ENCODE results near the gene CCZ1B. TPM values are rescaled to one million over a fixed set of nuclear protein-coding genes. Genes with fewer than 3 reads are reported as not detected.
"Not testable (repeated sequence)": the region's sequence is repeated elsewhere in the genome, so short reads cannot be mapped to it uniquely, and the experiment has no call there.

Gene CCZ1B
- total RNA-seq, 8 experiments from 2014 or later: 34.8 to 107 (median 55.2) TPM

DNA sequence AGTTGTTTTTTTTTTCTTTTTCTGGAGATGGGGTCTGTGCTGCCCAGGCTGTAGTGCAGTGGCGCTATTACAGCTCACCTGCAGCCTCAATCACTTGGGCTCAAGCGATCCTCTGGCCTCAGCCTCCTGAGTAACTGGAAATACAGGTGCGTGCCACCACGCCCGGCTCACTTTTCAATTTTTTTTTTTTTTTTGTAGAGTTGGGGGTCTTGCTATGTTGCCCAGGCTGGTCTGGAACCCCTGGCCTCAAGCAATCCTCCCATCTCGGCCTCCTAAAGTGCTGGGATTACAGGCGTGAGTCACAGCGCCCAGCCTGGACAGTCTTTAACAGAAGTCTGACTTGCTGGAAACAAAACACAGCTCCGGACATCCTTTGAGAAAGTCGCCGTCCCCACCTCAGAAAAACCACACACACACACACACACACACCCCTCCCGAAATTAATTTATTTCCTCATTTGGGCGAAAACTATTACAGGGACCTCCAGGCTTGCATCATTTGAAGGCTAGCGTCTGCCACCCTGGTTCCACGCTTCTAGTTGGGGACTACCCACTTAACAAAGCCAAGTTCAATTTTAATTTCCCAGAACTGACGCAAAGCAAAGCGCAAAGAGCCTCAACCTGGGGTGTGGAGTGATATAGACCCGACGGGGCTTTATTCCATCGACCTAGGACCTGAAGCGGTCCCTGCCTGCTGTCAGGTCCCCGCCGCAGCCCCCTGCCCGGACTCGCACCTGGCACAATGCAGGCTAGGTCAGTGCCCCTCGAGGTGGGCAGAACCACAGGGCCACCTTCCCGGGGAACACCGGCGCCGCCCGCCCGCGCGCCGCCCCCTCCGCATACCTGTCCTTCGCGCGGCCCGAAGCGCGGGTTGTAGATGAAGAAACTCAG, 594 bp downstream of the CCZ1B start:
- in situ Hi-C loops (cut with MboI; ENCODE audit: low pct_unique_long_range_greater_than_20kb in 2 of 9, low sequenced_read_pairs in 9 of 9, unreplicated experiment in 9 of 9); H3K27ac ChIP-seq; H3K4me1 ChIP-seq (replicated peaks in 1 of 2): not testable (repeated sequence)
- WGBS, 10 experiments: no CpG with 5 or more reads among the region's 42 CpGs
- ATAC-seq (replicated peaks in 6 of 8): peak; percentile 61 to 77 (median 68)
- H3K4me3 ChIP-seq: peak overlapping the region; percentile 24 to 46 (median 33)

DNA sequence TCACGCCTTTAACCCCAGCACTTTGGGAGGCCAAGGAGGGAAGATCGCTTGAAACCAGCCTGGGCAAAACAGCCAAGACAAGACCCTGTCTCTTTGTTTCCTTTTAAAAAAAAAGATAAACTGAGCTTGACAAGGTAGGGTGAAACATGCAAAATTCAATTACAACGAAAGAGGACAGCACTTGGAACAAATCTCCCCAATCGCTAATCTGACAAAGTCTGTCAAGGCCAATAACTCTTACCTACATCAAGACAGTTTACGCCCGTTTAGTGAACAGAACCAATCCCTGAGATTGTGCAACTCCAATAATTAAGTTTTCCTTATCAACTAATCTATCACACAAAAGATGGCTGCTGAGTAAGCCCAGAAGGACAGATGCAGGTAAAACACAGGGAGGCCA, 4.5 kb downstream of the CCZ1B start:
- H3K27ac ChIP-seq; in situ Hi-C loops (cut with MboI; ENCODE audit: low pct_unique_long_range_greater_than_20kb in 2 of 9, low sequenced_read_pairs in 9 of 9, unreplicated experiment in 9 of 9); H3K4me3 ChIP-seq; ATAC-seq (replicated peaks in 6 of 8); H3K4me1 ChIP-seq (replicated peaks in 1 of 2): not testable (repeated sequence)
- WGBS, 10 experiments: 71 to 98% (median 86%) methylated on average over 2 to 5 of the region's 6 CpGs; no CpG with 5 or more reads in 2 of the 10 experiments

DNA sequence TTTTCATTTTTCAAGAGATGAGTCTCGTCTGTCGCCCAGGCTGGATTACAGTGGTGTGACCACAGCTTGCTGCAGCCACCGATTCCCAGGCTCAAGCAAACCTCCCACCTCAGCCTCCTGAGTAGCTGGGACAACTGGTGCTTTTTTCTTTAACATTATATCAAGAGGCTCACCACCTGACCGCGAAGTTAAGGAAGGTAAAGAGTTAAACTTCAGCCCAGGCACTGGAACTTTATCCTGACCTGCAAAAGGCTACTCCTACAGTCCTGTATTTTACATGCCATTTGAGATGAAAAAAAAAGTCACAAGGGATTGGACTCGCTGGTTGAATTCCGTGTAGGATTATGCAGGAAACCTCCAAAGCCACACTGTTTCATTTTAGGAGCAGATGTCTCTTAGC, 10.6 kb downstream of the CCZ1B start:
- peak in 2 of 8 experiments; percentile 34 to 64 for ATAC-seq (replicated peaks in 6 of 8)
- H3K4me1 ChIP-seq (replicated peaks in 1 of 2); in situ Hi-C loops (cut with MboI; ENCODE audit: low pct_unique_long_range_greater_than_20kb in 2 of 9, low sequenced_read_pairs in 9 of 9, unreplicated experiment in 9 of 9); H3K27ac ChIP-seq; H3K4me3 ChIP-seq: not testable (repeated sequence)
- WGBS, 10 experiments: 70 to 80% methylated on average over 1 to 2 of the region's 7 CpGs; no CpG with 5 or more reads in 8 of the 10 experiments

DNA sequence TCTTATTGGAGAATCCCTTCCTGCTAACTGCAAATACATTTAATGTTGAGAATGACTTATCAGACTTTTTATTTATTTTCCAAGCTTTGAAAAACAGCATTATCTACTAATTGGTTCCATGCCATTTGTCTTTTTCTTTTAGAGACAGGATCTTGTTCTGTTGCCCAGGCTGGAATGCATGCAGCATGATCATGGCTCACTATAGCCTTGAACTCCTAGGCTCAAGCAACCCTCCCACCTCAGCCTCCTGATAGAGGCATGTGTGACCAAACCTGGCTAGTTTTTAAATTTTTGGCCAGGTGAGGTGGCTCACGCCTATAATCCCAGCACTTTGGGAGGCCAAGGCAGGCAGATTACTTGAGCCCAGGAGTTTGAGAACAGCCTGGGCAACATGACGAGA, 13.1 kb downstream of the CCZ1B start:
- 100% methylated on average over 1 of the region's 2 CpGs; no CpG with 5 or more reads in 7 of the 10 experiments for WGBS, 10 experiments

DNA sequence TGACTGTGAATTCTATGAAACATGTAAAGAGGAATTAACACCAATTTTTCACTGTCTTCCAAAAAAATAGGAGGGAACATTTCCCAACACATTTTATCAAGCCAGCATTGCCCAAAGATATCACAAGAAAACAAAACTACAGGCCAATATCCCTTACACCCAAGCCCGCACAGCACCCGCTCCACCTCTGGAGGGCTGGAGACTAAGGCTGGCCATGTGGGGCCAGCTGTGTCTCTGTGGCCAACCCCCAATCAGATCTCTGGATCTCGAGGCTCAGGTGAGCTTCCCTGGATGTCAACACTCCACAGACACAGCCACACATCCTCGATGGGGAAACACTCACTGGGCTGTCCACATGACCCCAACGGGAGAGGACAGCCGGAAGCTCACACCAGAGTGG, 18.1 kb downstream of the CCZ1B start:
- not testable (repeated sequence) for ATAC-seq (replicated peaks in 6 of 8); H3K4me3 ChIP-seq

More for the DNA sequence above, 13.1 kb downstream of the CCZ1B start:
- H3K4me3 ChIP-seq; ATAC-seq (replicated peaks in 6 of 8); in situ Hi-C loops (cut with MboI; ENCODE audit: low pct_unique_long_range_greater_than_20kb in 2 of 9, low sequenced_read_pairs in 9 of 9, unreplicated experiment in 9 of 9); H3K4me1 ChIP-seq (replicated peaks in 1 of 2); H3K27ac ChIP-seq: not testable (repeated sequence)

DNA sequence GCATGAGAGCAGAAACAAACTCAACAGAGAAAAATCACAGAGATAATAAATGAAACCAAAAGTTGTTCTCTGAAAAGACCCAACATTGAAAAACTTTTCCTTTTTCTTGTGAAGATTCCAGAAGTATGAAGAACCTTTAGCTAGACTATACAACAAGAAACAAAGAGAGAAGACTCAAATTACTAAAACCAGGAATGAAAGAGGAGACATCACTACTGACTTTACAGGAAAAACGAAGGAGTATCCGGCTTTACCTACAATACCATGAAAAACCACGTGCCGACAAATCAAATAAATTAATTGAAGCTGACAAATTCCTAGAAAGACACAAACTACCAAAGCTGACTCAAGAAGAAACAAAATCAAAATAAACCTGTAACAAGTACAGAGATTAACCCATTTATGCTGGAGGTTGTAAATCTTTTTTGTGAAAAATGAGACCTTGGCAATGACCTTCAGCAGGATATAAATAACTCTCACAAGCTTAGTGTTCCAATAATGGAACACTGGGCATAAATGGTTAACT, 18.6 kb downstream of the CCZ1B start:
- in situ Hi-C loops (cut with MboI; ENCODE audit: low pct_unique_long_range_greater_than_20kb in 2 of 9, low sequenced_read_pairs in 9 of 9, unreplicated experiment in 9 of 9); H3K27ac ChIP-seq; H3K4me1 ChIP-seq (replicated peaks in 1 of 2); H3K4me3 ChIP-seq; ATAC-seq (replicated peaks in 6 of 8): not testable (repeated sequence)
- whole genome bisulfite sequencing, 10 experiments: no CpG with 5 or more reads among the region's 4 CpGs

More for the DNA sequence above, 18.1 kb downstream of the CCZ1B start:
- no CpG with 5 or more reads among the region's 6 CpGs for WGBS, 10 experiments
- in situ Hi-C loops (cut with MboI; ENCODE audit: low pct_unique_long_range_greater_than_20kb in 2 of 9, low sequenced_read_pairs in 9 of 9, unreplicated experiment in 9 of 9); H3K27ac ChIP-seq; H3K4me1 ChIP-seq (replicated peaks in 1 of 2): not testable (repeated sequence)

DNA sequence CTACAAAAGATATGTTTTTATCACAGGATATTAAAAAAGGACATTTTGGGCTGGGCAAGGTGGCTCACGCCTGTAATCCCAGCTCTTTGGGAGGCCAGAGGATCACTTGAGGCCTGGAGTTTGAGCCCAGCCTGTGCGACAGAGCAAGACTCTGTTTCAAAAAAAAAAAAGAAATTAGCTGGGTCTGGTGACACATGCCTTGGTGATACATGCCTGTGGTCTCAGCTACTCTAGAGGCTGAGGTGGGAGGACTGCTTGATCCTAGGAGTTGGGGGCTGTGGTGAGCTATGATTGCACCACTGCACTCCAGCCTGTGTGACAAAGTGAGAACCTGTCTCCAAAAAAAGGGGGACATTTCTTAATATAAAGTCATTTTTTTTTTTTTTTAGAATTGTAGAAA, 25.7 kb downstream of the CCZ1B start:
- H3K4me1 ChIP-seq (replicated peaks in 1 of 2); ATAC-seq (replicated peaks in 6 of 8); in situ Hi-C loops (cut with MboI; ENCODE audit: low pct_unique_long_range_greater_than_20kb in 2 of 9, low sequenced_read_pairs in 9 of 9, unreplicated experiment in 9 of 9); H3K4me3 ChIP-seq; H3K27ac ChIP-seq: not testable (repeated sequence)
- WGBS, 10 experiments: no CpG with 5 or more reads among the region's 2 CpGs

DNA sequence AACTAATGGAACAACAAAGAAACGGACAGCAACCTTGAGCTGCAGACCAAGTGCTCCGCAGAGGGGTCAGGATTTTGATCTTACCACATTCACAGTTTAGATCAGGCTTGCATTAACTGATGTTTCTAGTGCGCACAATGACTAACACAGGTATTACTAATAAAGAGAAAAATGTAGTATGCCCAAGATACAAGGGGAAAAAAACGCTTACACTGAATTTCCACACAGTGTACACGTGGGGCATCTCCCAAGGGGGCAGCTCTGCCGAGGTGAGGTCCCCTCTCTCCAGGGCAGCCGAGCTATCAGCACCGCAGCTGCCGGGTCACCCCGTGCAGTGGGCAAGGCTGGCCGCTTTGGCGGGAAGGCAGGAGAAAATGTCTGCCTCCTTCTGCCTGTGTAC, 26.2 kb downstream of the CCZ1B start:
- in situ Hi-C loops (cut with MboI; ENCODE audit: low pct_unique_long_range_greater_than_20kb in 2 of 9, low sequenced_read_pairs in 9 of 9, unreplicated experiment in 9 of 9); H3K4me1 ChIP-seq (replicated peaks in 1 of 2); ATAC-seq (replicated peaks in 6 of 8); H3K4me3 ChIP-seq; H3K27ac ChIP-seq: not testable (repeated sequence)
- WGBS, 10 experiments: no CpG with 5 or more reads among the region's 12 CpGs

DNA sequence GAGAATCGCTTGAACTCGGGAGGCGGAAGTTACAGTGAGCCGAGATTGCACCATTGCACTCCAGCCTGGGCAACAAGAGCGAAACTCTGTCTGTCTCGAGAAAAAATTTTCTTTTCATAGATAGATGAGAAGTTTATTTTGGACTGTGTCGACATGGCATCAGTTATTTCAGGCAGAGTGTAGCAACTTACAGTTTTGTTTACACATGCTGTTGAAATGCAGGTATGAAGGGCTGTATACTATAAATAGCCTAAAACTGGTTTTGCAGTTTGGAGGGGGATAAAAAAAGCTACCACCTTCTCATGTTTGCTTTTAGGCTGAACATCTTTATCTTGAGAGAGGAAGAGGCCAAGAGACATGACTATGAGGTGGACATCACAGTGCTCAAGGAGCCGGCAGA, 28.0 kb downstream of the CCZ1B start:
- H3K4me1 ChIP-seq (replicated peaks in 1 of 2); ATAC-seq (replicated peaks in 6 of 8); in situ Hi-C loops (cut with MboI; ENCODE audit: low pct_unique_long_range_greater_than_20kb in 2 of 9, low sequenced_read_pairs in 9 of 9, unreplicated experiment in 9 of 9); H3K27ac ChIP-seq; H3K4me3 ChIP-seq: not testable (repeated sequence)
- WGBS, 10 experiments: no CpG with 5 or more reads among the region's 8 CpGs

DNA sequence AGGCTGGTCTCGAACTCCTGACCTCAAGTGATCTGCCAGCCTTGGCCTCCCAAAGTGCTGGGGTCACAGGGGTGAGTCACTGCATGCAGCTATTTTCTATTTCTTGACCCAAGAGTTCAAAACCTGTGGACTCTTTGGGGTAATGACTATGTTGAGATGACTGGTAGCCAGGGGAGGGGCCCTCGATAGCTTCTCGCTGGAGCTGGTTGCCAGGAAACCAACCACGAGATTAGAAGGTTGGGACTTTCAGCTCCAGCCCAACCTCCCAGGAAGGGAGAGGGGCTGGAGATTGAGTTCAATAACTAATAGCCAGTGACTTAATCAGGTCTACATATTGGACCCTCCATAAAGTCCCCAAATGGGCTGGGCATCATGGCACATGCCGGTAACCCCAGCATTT, 28.9 kb downstream of the CCZ1B start:
- WGBS, 10 experiments: no CpG with 5 or more reads among the region's 5 CpGs
- H3K4me3 ChIP-seq; in situ Hi-C loops (cut with MboI; ENCODE audit: low pct_unique_long_range_greater_than_20kb in 2 of 9, low sequenced_read_pairs in 9 of 9, unreplicated experiment in 9 of 9); H3K4me1 ChIP-seq (replicated peaks in 1 of 2); H3K27ac ChIP-seq: not testable (repeated sequence)
- ATAC-seq (replicated peaks in 6 of 8): peak in 1 of 8 experiments; percentile 20

DNA sequence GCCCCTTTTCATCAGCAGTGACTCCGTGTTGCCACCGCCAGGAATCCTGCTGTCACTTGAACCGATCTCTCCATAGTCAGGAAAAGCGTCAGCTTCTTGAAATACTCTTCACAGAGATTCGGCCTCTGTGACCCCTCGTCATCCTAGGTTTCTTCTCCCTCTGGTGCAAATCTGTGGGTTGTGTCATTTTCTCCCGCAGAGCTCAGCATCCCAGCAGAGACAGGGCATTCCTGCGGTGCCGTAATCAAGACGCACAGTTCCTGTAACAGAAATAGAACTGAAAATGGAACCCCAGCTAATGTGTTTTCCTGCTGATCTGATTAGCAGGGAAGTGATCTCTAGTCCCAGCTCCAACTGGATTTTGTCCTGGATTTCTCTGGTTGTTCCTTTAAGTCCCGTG, 31.8 kb downstream of the CCZ1B start:
- WGBS, 10 experiments: no CpG with 5 or more reads among the region's 11 CpGs
- ATAC-seq (replicated peaks in 6 of 8); H3K27ac ChIP-seq; H3K4me3 ChIP-seq; H3K4me1 ChIP-seq (replicated peaks in 1 of 2); in situ Hi-C loops (cut with MboI; ENCODE audit: low pct_unique_long_range_greater_than_20kb in 2 of 9, low sequenced_read_pairs in 9 of 9, unreplicated experiment in 9 of 9): not testable (repeated sequence)

DNA sequence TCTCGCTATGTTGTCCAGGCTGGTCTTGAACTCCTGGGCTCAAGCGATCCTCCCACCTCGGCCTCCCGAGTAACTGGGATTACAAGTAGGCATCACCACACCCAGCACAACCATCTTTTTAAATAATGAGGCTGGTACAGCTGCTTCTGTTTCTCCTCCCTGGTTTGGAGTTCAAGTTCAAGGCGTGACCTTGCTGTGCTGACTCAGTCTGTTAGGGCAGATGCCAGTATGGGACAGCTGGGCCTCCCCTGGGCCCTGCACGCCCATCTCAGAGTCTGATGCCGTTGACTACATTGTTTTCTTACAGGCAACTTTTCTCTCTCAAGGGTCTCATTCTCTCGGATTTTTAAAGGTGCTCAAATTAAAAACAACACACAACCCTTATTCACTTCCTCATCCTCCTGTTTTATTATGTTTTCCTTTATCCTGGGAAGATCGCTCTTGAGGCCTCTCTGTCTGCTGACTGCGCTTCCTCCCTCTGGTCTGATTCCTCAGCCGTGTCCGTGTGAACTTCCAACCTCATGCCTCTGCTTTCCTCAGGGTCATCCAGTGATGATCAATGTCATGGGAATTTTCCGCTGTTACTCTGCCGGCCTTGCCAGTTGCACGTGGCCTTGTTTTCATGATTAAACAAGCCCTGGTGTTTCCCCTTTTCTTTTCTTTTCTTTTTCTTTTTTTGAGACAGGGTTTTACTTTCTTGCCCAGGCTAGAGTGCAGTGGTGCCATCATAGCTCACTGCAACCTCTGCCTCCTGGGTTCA, 33.8 kb downstream of the CCZ1B start:
- H3K27ac ChIP-seq; H3K4me1 ChIP-seq (replicated peaks in 1 of 2); in situ Hi-C loops (cut with MboI; ENCODE audit: low pct_unique_long_range_greater_than_20kb in 2 of 9, low sequenced_read_pairs in 9 of 9, unreplicated experiment in 9 of 9); H3K4me3 ChIP-seq: not testable (repeated sequence)
- WGBS, 10 experiments: no CpG with 5 or more reads among the region's 15 CpGs
- peak in 2 of 8 experiments; percentile 91 to 98 for ATAC-seq (replicated peaks in 6 of 8)

DNA sequence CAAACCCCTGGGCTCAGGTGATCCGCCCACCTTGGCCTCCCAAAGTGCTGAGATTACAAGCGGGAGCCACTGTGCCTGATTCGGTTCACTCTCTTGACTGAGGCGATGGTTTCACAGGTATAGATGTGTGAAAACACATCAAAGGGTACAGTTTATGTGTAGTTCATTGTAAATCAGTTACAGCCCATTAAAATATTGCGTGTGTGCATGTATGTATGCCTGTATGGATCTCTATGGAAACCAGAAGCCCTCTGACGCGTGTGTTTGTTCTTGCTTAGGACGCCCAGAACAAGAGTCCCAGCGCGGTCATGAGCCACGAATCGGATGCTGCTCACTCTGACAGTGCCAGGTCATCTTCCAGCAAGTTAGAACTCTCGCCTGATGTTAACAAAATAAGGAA, 36.7 kb downstream of the CCZ1B start:
- H3K27ac ChIP-seq; H3K4me3 ChIP-seq; in situ Hi-C loops (cut with MboI; ENCODE audit: low pct_unique_long_range_greater_than_20kb in 2 of 9, low sequenced_read_pairs in 9 of 9, unreplicated experiment in 9 of 9); ATAC-seq (replicated peaks in 6 of 8); H3K4me1 ChIP-seq (replicated peaks in 1 of 2): not testable (repeated sequence)
- no CpG with 5 or more reads among the region's 13 CpGs for WGBS, 10 experiments

Data from motor neuron (in vitro differentiated cells).